ENCODE results near the gene RPS19. TPM values are rescaled to one million over a fixed set of nuclear protein-coding genes. Genes with fewer than 3 reads are reported as not detected.

The RPS19 gene
- total RNA-seq, 2 donors from 2014 or later, result 1,179 to 1,248 TPM

DNA sequence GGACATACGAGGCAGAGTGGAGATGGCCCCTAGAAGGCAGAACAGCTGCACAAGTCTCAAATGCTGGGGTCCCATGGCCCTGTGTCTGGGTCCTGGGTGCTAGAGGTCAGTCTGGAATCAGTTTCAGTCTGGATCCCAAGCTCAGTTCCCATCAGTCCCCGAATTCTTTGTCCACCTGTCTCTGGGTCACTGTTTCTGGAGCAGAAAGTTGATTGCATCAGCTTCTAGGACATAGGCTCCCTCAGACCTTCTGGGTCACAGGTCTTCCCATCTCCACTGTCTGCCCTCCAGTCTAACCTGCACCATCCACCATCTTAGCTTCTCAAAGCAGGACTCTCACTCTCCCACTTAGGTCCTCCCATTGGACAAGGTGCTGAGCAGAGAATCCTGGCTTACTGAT, 20.8 kb upstream of the RPS19 start:
- intact Hi-C loops (cut with DNase I), result no loop called here
- Histone ChIP-seq H3K27me3 (replicated peaks; ENCODE audit: insufficient read depth) (peaks cover 3% of the 10 kb centered on the region), H3K9me3 (no peaks in the 10 kb centered on the region), H3K4me1 (replicated peaks) (no peaks in the 10 kb centered on the region), H3K4me3 (no peak overlapping the region), H3K36me3 (no peaks in the 10 kb centered on the region), H3K27ac (no peak overlapping the region)
- no peak for DNase-seq (ENCODE audit: low spot score)
- no peak for TF ChIP-seq POLR2AphosphoS5 (IDR thresholded peaks at IDR 0.05)
- no peak for TF ChIP-seq POLR2A (IDR thresholded peaks at IDR 0.05)
- 61% methylated on average over 2 of the region's 2 CpGs for WGBS

GRCh38 chr19:41843371-41843770, 16.7 kb upstream of the RPS19 start:
- Histone ChIP-seq H3K9me3 (no peaks in the 10 kb centered on the region), H3K27ac (no peak overlapping the region), H3K36me3 (no peaks in the 10 kb centered on the region), H3K27me3 (replicated peaks; ENCODE audit: insufficient read depth) (peaks cover 3% of the 10 kb centered on the region), H3K4me1 (replicated peaks) (no peaks in the 10 kb centered on the region), H3K4me3 (no peak overlapping the region)
- 65% methylated on average over 7 of the region's 7 CpGs for WGBS
- intact Hi-C loops (cut with DNase I), result no loop called here
- TF ChIP-seq CTCF (IDR thresholded peaks at IDR 0.05) (no peak), POLR2AphosphoS5 (IDR thresholded peaks at IDR 0.05) (no peak), POLR2A (IDR thresholded peaks at IDR 0.05) (no peak)
- DNase-seq (ENCODE audit: low spot score), result no peak

- intact Hi-C loops (cut with DNase I), result no loop called here
- 79% methylated on average over 30 of the region's 30 CpGs for WGBS
- DNase-seq (ENCODE audit: low spot score), result no peak
- TF ChIP-seq POLR2AphosphoS5 (IDR thresholded peaks at IDR 0.05) (no peak), CTCF (IDR thresholded peaks at IDR 0.05) (no peak), POLR2A (IDR thresholded peaks at IDR 0.05) (no peak)
- Histone ChIP-seq H3K27ac (no peak within 1 kb of the TSS), H3K27me3 (replicated peaks; ENCODE audit: insufficient read depth) (no peaks in the 10 kb centered on the region), H3K4me3 (no peak within 1 kb of the TSS), H3K9me3 (no peaks in the 10 kb centered on the region), H3K4me1 (replicated peaks) (no peaks in the 10 kb centered on the region), H3K36me3 (no peaks in the 10 kb centered on the region)
These were observed 15.5 kb upstream of the RPS19 start, which contains the start of gene LYPD4 for GRCh38 chr19:41844601-41845000. Gene LYPD4 (minus strand): TSS chr19:41844683. CDS start chr19:41839285, 5,398 bp downstream.

DNA sequence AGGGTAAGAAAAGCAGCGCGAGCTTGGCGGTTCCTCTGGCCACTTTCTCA, 15.2 kb upstream of the RPS19 start, which contains the start of gene DMRTC2:
TSS of gene DMRTC2 (plus strand) at position 42 of the 50 bp plus-strand sequence. CDS start 2,387 bp downstream, outside the sequence.
- Histone ChIP-seq H3K27me3 (replicated peaks; ENCODE audit: insufficient read depth) (no peaks in the 10 kb centered on the region), H3K4me3 (no peak within 1 kb of the TSS), H3K27ac (no peak within 1 kb of the TSS), H3K9me3 (no peaks in the 10 kb centered on the region), H3K36me3 (no peaks in the 10 kb centered on the region), H3K4me1 (replicated peaks) (no peaks in the 10 kb centered on the region)
- intact Hi-C loops (cut with DNase I), result no loop called here
- WGBS, result 100% methylated on average over 3 of the region's 3 CpGs
- DNase-seq (ENCODE audit: low spot score), result no peak
- TF ChIP-seq CTCF (IDR thresholded peaks at IDR 0.05), result no peak
- TF ChIP-seq POLR2A (IDR thresholded peaks at IDR 0.05), result no peak
- no peak for TF ChIP-seq POLR2AphosphoS5 (IDR thresholded peaks at IDR 0.05)

DNA sequence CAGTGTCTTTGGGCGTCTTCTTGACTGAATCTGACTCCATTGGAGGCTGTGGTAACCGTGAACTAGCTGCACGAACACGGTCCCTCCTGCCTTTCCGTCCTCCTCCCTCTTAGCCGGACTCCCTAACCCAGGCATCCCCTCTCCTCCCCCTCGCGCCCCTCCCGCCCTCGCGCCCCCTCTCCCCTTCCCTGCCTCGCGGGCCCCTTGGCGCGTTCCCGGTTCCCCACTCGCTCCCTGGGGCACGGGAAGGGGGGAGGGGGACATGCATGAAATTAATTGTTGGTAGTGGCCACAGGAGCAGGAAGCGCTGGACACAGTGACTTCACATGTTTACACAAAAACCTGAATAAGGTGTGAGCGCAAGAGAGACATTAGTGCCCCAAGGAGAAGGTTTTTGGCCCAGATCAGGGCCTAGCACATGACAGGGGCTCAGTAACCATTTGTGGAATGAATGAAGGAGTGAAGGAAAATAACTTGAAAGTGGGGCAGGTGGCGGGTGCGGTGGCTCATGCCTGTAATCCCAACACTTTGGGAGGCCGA, 14.9 kb upstream of the RPS19 start:
- H3K27me3 ChIP-seq (replicated peaks; ENCODE audit: insufficient read depth), result no peaks in the 10 kb centered on the region
- H3K36me3 ChIP-seq, result no peaks in the 10 kb centered on the region
- TF ChIP-seq CTCF (IDR thresholded peaks at IDR 0.05) (no peak), POLR2A (IDR thresholded peaks at IDR 0.05) (no peak), POLR2AphosphoS5 (IDR thresholded peaks at IDR 0.05) (no peak)
- no peak overlapping the region for H3K4me3 ChIP-seq
- DNase-seq (ENCODE audit: low spot score), result no peak
- no peaks in the 10 kb centered on the region for H3K4me1 ChIP-seq (replicated peaks)
- 75% methylated on average over 23 of the region's 23 CpGs for WGBS
- no peaks in the 10 kb centered on the region for H3K9me3 ChIP-seq
- no peak overlapping the region for H3K27ac ChIP-seq
- intact Hi-C loops (cut with DNase I), result no loop called here

Data from prostate gland (tissue), 2 donors.